Umbilical cord (tissue), 2 donors: ENCODE results near the gene ZFYVE21. TPM values are rescaled to one million over a fixed set of nuclear protein-coding genes. Genes with fewer than 3 reads are reported as not detected.

Source experiments
- DNase-seq: peaks from one replicate; pipeline ENCODE4 v3.0.0-alpha.2; 2015; ENCODE audit warnings: low spot score
- total RNA-seq: library from RNA; depleted of rRNA; stranded (reverse); fragments of >200 nt; gene quantifications from one replicate; pipeline ENCODE4 v1.2.3, GENCODE V29; 2014; ENCODE audit warnings: low replicate concordance; ENCODE audit not compliant: insufficient read depth

Gene ZFYVE21
- total RNA-seq, 1 donor from 2014 or later: 55.6 TPM

- no peak for DNase-seq
These were observed 9.5 kb downstream of the ZFYVE21 start for GRCh38 chr14:103725001-103725682.

- no peak for DNase-seq
These were observed 10.3 kb downstream of the ZFYVE21 start for GRCh38 chr14:103725739-103726395.

GRCh38 chr14:103726474-103726873, 10.9 kb downstream of the ZFYVE21 start:
- no peak for DNase-seq

GRCh38 chr14:103727313-103727980, 11.8 kb downstream of the ZFYVE21 start:
- no peak for DNase-seq

- no peak for DNase-seq
These were observed 12.5 kb downstream of the ZFYVE21 start for GRCh38 chr14:103728141-103728540.

GRCh38 chr14:103728721-103729120, 13.1 kb downstream of the ZFYVE21 start:
- DNase-seq: no peak

GRCh38 chr14:103729496-103730448, 14.2 kb downstream of the ZFYVE21 start:
- no peak for DNase-seq

- DNase-seq: no peak
These were observed 15.0 kb downstream of the ZFYVE21 start for GRCh38 chr14:103730490-103731035.

- DNase-seq: no peak
These were observed 15.9 kb downstream of the ZFYVE21 start for GRCh38 chr14:103731481-103731880.

GRCh38 chr14:103731916-103732867, 16.6 kb downstream of the ZFYVE21 start:
- DNase-seq: no peak

GRCh38 chr14:103732868-103733620, 17.4 kb downstream of the ZFYVE21 start:
- DNase-seq: no peak

- no peak for DNase-seq
These were observed 18.0 kb downstream of the ZFYVE21 start for GRCh38 chr14:103733651-103734050.

GRCh38 chr14:103734081-103734888, 18.7 kb downstream of the ZFYVE21 start:
- no peak for DNase-seq

GRCh38 chr14:103735022-103735421, 19.4 kb downstream of the ZFYVE21 start:
- no peak for DNase-seq

GRCh38 chr14:103735439-103735814, 19.8 kb downstream of the ZFYVE21 start:
- DNase-seq: no peak

- peak; percentile 74 for DNase-seq
These were observed 20.4 kb downstream of the ZFYVE21 start for GRCh38 chr14:103735815-103736545.

GRCh38 chr14:103736546-103737431, 21.2 kb downstream of the ZFYVE21 start:
- no peak for DNase-seq
